ENCODE results near the gene NGLY1. TPM values are rescaled to one million over a fixed set of nuclear protein-coding genes. Genes with fewer than 3 reads are reported as not detected.

Gene NGLY1
- total RNA-seq, 2 experiments from 2014 or later: 46.0 to 46.2 TPM

GRCh38 chr3:25821746-25822573, 38.7 kb upstream of the NGLY1 start:
- Mint-ChIP-seq H3K36me3 (ENCODE audit: low read depth) (no peaks in the 10 kb centered on the region), H3K4me3 (no peak overlapping the region), H3K9me3 (no peaks in the 10 kb centered on the region), H3K27ac (no peak overlapping the region), H3K27me3 (no peaks in the 10 kb centered on the region), H3K4me1 (ENCODE audit: low read depth) (peaks cover 11% of the 10 kb centered on the region)
- intact Hi-C loops (cut with DNase I, micrococcal nuclease): no loop called here
- ATAC-seq (ENCODE audit: poor library complexity) (no peak), DNase-seq (no peak)
- H3K4me1 ChIP-seq (ENCODE audit: insufficient read depth, low read length): peaks cover 7% of the 10 kb centered on the region
- no peaks in the 10 kb centered on the region for H3K27me3 ChIP-seq (ENCODE audit: control insufficient read depth in 1 of 2, insufficient read depth in 2 of 2, low read length in 2 of 2)
- no peak for TF ChIP-seq CTCF (IDR thresholded peaks at IDR 0.05)
- no peak overlapping the region for H3K27ac ChIP-seq (ENCODE audit: low read depth in 1 of 2, low read length in 2 of 2)
- ChIA-PET POLR2A (no interaction called here), CTCF (no interaction called here)
- no peak overlapping the region for H3K4me3 ChIP-seq (ENCODE audit: low read length)
- no peaks in the 10 kb centered on the region for H3K36me3 ChIP-seq (ENCODE audit: insufficient read depth, low read length)
- H3K9me3 ChIP-seq (ENCODE audit: control insufficient read depth in 1 of 2, insufficient read depth in 1 of 2, low read length in 2 of 2): no peaks in the 10 kb centered on the region

GRCh38 chr3:25820816-25821486, 37.7 kb upstream of the NGLY1 start:
- intact Hi-C loops (cut with DNase I, micrococcal nuclease): no loop called here
- Mint-ChIP-seq H3K4me1 (ENCODE audit: low read depth) (peaks cover 3% of the 10 kb centered on the region), H3K9me3 (no peaks in the 10 kb centered on the region), H3K27ac (no peak overlapping the region), H3K4me3 (no peak overlapping the region), H3K27me3 (no peaks in the 10 kb centered on the region), H3K36me3 (ENCODE audit: low read depth) (no peaks in the 10 kb centered on the region)
- DNase-seq (no peak), ATAC-seq (ENCODE audit: poor library complexity) (no peak)
- H3K9me3 ChIP-seq (ENCODE audit: control insufficient read depth in 1 of 2, insufficient read depth in 1 of 2, low read length in 2 of 2): no peaks in the 10 kb centered on the region
- no peak overlapping the region for H3K27ac ChIP-seq (ENCODE audit: low read depth in 1 of 2, low read length in 2 of 2)
- no peaks in the 10 kb centered on the region for H3K27me3 ChIP-seq (ENCODE audit: control insufficient read depth in 1 of 2, insufficient read depth in 2 of 2, low read length in 2 of 2)
- CTCF ChIA-PET: no interaction called here
- TF ChIP-seq CTCF (IDR thresholded peaks at IDR 0.05): no peak
- no peaks in the 10 kb centered on the region for H3K4me1 ChIP-seq (ENCODE audit: insufficient read depth, low read length)
- H3K36me3 ChIP-seq (ENCODE audit: insufficient read depth, low read length): no peaks in the 10 kb centered on the region
- POLR2A ChIA-PET: no interaction called here
- H3K4me3 ChIP-seq (ENCODE audit: low read length): no peak overlapping the region

GRCh38 chr3:25820366-25820765, 37.1 kb upstream of the NGLY1 start:
- Mint-ChIP-seq H3K4me1 (ENCODE audit: low read depth) (no peaks in the 10 kb centered on the region), H3K4me3 (no peak overlapping the region), H3K27me3 (no peaks in the 10 kb centered on the region), H3K36me3 (ENCODE audit: low read depth) (no peaks in the 10 kb centered on the region), H3K27ac (no peak overlapping the region), H3K9me3 (no peaks in the 10 kb centered on the region)
- no peak for ATAC-seq (ENCODE audit: poor library complexity)
- TF ChIP-seq CTCF (IDR thresholded peaks at IDR 0.05): no peak
- no peak overlapping the region for H3K4me3 ChIP-seq (ENCODE audit: low read length)
- no peak for DNase-seq
- intact Hi-C loops (cut with DNase I, micrococcal nuclease): no loop called here
- ChIA-PET CTCF (no interaction called here), POLR2A (no interaction called here)
- H3K36me3 ChIP-seq (ENCODE audit: insufficient read depth, low read length): no peaks in the 10 kb centered on the region
- H3K9me3 ChIP-seq (ENCODE audit: control insufficient read depth in 1 of 2, insufficient read depth in 1 of 2, low read length in 2 of 2): no peaks in the 10 kb centered on the region
- H3K27ac ChIP-seq (ENCODE audit: low read depth in 1 of 2, low read length in 2 of 2): no peak overlapping the region
- no peaks in the 10 kb centered on the region for H3K4me1 ChIP-seq (ENCODE audit: insufficient read depth, low read length)
- no peaks in the 10 kb centered on the region for H3K27me3 ChIP-seq (ENCODE audit: control insufficient read depth in 1 of 2, insufficient read depth in 2 of 2, low read length in 2 of 2)

Measured in CD4-positive, alpha-beta T cell (primary cell).